GM12878 (cell line): ENCODE results near the gene HEPACAM.

ENCODE experiments used
- MEF2A ChIP-seq: IDR thresholded peaks from 2 replicates; pipeline ENCODE4 v1.6.1; 2011; ENCODE audit warnings: low read depth, mild to moderate bottlenecking, low read length, moderate library complexity; ENCODE audit not compliant: insufficient read depth
- SIN3A ChIP-seq: IDR thresholded peaks from 2 replicates; pipeline ENCODE4 v1.6.1; 2012; ENCODE audit warnings: low read depth, low read length, improper control_type of control experiment
- ZSCAN29 ChIP-seq: fragments of 450-650 bp; IDR thresholded peaks from 2 replicates; pipeline ENCODE4 v1.6.1; 2017; ENCODE audit warnings: mild to moderate bottlenecking, moderate library complexity
- TF ChIP-seq, protein P1 (sequence below), 3 experiments: IDR thresholded peaks in 2 of 3; conservative IDR thresholded peaks in 1 of 3; 2 replicates each; pipeline ENCODE4 v1.5.1; 2011; ENCODE audit warnings: low read depth in 3 of 3, low read length in 3 of 3, mild to moderate bottlenecking in 3 of 3, control low read depth in 2 of 3, moderate library complexity in 2 of 3, inconsistent platforms in 1 of 3, mixed read lengths in 1 of 3; ENCODE audit not compliant: control insufficient read depth in 2 of 3, insufficient read depth in 1 of 3; ENCODE audit errors: extremely low read depth in 1 of 3

GRCh38 chr11:124896821-124897391 lies 38.9 kb downstream of the HEPACAM start:
- no peak for TF ChIP-seq ZSCAN29
- TF ChIP-seq MEF2A: no peak
- TF ChIP-seq SIN3A: no peak
- TF ChIP-seq, protein P1, sequence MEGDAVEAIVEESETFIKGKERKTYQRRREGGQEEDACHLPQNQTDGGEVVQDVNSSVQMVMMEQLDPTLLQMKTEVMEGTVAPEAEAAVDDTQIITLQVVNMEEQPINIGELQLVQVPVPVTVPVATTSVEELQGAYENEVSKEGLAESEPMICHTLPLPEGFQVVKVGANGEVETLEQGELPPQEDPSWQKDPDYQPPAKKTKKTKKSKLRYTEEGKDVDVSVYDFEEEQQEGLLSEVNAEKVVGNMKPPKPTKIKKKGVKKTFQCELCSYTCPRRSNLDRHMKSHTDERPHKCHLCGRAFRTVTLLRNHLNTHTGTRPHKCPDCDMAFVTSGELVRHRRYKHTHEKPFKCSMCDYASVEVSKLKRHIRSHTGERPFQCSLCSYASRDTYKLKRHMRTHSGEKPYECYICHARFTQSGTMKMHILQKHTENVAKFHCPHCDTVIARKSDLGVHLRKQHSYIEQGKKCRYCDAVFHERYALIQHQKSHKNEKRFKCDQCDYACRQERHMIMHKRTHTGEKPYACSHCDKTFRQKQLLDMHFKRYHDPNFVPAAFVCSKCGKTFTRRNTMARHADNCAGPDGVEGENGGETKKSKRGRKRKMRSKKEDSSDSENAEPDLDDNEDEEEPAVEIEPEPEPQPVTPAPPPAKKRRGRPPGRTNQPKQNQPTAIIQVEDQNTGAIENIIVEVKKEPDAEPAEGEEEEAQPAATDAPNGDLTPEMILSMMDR (IDR thresholded peaks at IDR 0.05 in 2 of 3, conservative IDR thresholded peaks at IDR 0.05 in 1 of 3; ENCODE audit: control insufficient read depth in 2 of 3, extremely low read depth in 1 of 3, insufficient read depth in 1 of 3, low read depth in 3 of 3, low read length in 3 of 3): no peak
